GM12873 (cell line): ENCODE results near the gene WDR5.

Experiments
- TF ChIP-seq, protein P1 (sequence below): IDR thresholded peaks from 2 replicates; pipeline ENCODE4 v1.5.1; 2012; ENCODE audit warnings: low read depth, mild to moderate bottlenecking, moderate library complexity, low read length, control low read depth; ENCODE audit not compliant: insufficient read depth; ENCODE audit errors: missing control alignments

The WDR5 gene

DNA sequence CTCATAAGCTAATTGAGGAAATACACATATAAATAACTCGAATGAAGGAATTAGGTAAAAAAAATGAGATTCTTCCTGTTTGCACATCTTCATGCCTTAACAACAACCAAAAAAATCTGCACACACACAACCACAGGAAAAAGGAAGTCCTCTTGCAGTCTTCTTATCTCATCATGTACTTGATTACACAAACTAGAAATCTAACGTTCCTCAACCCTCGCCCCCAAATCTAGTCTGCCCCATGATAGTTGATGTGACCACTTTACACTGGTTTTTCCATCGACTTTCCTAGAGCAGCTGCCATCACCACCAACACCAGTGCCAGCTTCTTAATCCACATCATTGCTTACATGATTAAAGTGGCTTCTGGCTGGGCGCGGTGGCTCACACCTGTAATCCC, 59.7 kb downstream of the WDR5 start:
- TF ChIP-seq, protein P1, sequence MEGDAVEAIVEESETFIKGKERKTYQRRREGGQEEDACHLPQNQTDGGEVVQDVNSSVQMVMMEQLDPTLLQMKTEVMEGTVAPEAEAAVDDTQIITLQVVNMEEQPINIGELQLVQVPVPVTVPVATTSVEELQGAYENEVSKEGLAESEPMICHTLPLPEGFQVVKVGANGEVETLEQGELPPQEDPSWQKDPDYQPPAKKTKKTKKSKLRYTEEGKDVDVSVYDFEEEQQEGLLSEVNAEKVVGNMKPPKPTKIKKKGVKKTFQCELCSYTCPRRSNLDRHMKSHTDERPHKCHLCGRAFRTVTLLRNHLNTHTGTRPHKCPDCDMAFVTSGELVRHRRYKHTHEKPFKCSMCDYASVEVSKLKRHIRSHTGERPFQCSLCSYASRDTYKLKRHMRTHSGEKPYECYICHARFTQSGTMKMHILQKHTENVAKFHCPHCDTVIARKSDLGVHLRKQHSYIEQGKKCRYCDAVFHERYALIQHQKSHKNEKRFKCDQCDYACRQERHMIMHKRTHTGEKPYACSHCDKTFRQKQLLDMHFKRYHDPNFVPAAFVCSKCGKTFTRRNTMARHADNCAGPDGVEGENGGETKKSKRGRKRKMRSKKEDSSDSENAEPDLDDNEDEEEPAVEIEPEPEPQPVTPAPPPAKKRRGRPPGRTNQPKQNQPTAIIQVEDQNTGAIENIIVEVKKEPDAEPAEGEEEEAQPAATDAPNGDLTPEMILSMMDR = no peak

DNA sequence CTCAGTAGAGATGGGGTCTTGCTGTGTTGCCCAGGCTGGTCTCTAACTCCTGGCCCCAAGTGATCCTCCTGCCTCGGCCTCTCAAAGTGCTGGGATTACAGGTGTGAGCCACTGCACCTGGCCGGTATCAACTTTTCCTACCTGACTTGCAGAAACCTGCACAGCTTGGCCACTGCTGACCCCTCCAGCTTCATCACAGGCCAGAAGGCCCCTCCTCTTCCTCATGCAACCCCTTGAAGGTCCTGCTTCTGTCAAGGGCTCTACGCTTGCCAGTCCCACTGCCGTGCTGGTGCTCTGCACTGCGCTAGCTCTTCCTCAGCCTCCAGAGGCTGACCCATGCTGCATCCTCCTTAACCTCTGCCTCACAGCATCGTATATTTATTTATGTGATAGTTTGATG, 61.0 kb downstream of the WDR5 start:
- TF ChIP-seq, protein P1 = no peak

DNA sequence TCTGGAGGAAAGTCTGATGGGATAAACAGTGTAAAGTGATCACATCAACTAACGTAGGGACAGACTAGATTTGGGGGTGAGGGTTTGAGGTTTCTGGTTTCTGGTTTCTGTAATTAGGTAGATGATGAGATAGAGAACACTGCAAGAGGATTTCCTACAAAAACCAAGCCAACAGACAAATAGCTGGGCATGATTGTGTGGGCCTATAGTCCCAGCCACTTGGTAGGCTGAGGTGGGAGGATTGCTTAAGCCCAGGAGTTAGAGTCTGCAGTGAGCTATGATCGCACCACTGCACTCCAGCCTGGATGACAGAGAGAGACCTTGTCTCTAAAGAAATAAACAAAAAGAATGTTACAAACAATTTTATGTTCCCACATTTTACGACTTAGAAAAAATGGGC, 62.9 kb downstream of the WDR5 start:
- TF ChIP-seq, protein P1 = no peak

DNA sequence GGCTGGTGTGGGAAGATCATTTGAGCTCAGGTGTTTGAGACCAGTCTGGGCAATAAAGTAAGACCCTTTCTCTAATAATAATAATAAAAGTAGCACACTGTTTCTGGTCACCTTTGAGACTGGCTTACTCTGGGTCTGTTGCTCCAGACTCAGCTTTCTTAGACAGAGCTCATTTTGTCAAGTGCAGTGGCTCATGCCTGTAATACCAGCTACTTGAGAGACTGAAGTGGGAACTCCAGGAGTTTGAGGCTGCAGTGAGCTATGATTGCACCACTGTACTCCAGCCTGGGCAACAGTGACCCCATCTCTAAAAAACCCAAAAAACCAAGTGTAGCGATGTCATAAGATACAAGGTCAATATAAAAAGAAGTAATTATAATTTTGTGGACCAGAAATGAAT, 64.8 kb downstream of the WDR5 start:
- TF ChIP-seq, protein P1 = no peak

DNA sequence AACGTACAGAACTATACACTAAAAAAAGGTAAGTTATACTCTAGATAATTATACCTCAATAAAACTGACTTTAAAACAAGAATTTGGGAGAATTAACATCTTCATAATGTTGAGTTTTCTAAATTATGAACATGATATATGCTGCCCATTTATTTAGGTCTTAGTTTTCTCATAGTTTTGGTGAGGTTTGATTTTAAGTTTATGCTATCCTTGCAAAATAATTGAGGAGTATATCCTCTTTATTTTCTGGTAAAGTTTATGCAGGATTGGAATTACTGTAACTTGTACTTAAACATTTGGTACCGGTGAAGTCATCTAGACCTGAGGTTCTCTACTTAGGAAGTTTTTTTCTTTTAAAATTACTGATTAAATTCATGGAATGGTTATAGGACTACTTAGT, 67.3 kb downstream of the WDR5 start:
- TF ChIP-seq, protein P1 = no peak

DNA sequence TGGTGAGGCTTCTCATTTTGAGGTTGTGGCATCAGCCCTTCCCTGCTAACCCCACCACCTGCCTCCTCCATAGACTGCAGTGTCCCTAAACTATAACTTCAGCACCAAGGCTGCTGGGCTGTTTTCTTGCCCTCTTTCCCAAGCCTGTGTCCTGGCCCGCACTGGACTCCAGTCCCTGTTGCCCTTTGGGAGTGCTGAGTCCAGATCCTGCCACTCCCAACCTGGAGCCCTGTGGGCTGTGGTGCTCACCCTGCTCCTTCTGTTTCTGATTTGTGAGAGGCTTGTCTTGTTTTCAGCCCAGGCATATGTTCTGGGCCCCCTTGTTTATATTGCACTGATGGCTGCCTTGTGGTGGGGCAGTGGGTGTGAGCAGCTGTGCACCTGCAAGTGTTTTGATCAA, 68.2 kb downstream of the WDR5 start:
- TF ChIP-seq, protein P1 = no peak

DNA sequence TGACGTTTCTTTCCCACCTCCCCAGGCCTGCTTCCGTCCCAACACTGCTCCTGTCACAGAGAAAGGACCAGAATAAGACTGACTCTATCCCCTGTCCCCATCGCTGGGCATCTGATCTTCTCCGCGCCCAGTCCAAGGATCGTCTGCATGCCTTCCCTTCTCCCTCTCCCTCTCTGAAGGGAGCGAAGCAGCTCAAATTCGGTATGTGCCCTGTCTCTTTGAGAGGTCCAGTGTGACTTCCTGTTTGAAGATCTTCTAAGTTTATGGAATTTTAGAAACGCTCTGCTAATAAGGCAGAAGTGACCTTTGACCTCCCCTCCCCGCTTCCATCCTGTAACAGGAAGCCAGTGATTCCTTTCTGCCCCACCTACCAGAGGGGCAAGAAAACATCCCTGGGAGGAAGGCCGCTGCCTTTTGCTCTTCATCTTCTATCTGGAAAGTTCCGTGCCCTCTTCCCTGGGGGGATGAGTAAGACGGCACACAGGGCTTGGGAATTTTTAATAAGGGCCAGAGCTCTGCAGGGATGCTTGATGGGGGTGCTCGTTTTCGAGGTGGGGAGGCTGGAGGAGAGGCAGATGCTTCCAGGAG, 69.2 kb downstream of the WDR5 start:
- TF ChIP-seq, protein P1 = no peak
